Measurements from ENCODE around the gene DUSP15.
A peak's percentile ranks its signal among the peaks of the same experiment; 100 is the strongest.

Gene DUSP15

DNA sequence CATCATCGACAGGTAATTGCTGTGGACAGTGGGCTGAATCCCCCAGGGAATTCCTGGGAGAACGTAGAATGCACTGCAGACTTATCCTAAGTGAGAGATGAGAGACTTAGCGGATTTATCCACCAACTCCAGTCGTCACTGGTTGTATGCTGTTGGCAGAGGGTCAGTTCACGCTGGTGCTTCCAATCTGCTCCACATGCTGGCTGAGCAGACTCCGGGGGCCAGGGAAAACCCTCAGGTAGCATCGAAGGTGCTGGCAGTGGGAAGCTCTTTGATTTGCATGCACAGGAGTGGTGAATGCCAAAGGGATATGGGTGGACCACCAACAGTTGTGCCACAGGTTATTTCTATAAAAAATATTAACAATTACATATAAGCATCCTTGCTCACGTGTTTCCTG is 20.3 kb upstream of the DUSP15 start:
- Histone ChIP-seq H3K9me3 (replicated peaks in 1 of 2; ENCODE audit: control insufficient read depth in 2 of 2, insufficient read depth in 1 of 2, low read depth in 1 of 2, low read length in 2 of 2) (no peaks in the 10 kb centered on the region), H3K4ac (ENCODE audit: low read length) (no peak overlapping the region), H3K27ac (replicated peaks; ENCODE audit: low read length) (no peak overlapping the region), H3K4me2 (ENCODE audit: insufficient read depth, low read length, poor library complexity, severe bottlenecking) (no peak overlapping the region), H3K4me3 (ENCODE audit: low read length in 2 of 2) (no peak overlapping the region), H2BK15ac (ENCODE audit: low read length) (no peak overlapping the region), H2BK5ac (ENCODE audit: low read length) (no peak overlapping the region), H3K18ac (ENCODE audit: low read length) (no peak overlapping the region), H3K79me1 (ENCODE audit: low read depth, low read length) (no peaks in the 10 kb centered on the region), H4K91ac (ENCODE audit: low read depth, low read length, poor library complexity) (no peak overlapping the region), H2BK120ac (ENCODE audit: low read depth, low read length) (no peak overlapping the region), H2AFZ (ENCODE audit: low read length) (no peak overlapping the region), H3K14ac (ENCODE audit: low read length) (no peak overlapping the region), H3K27me3 (ENCODE audit: control insufficient read depth in 3 of 3, insufficient read depth in 3 of 3, low read depth in 1 of 3, low read length in 3 of 3) (peaks cover 0 to 3% (median 0%) of the 10 kb centered on the region in 3 experiments), H2AK5ac (ENCODE audit: low read depth, low read length) (no peak overlapping the region), H3K23ac (ENCODE audit: low read depth, low read length, poor library complexity) (no peak overlapping the region), H2BK12ac (ENCODE audit: low read length) (no peak overlapping the region), H3K4me1 (ENCODE audit: control insufficient read depth in 2 of 2, insufficient read depth in 1 of 2, low read depth in 1 of 2, low read length in 2 of 2) (no peaks in the 10 kb centered on the region), H4K8ac (ENCODE audit: low read depth, low read length) (peak overlapping the region; percentile 17), H3K9ac (ENCODE audit: low read depth, low read length, poor library complexity) (no peak overlapping the region), H3K36me3 (replicated peaks in 1 of 2; ENCODE audit: control insufficient read depth in 2 of 2, insufficient read depth in 2 of 2, low read length in 2 of 2) (no peaks in the 10 kb centered on the region)
- no peak for DNase-seq (ENCODE audit: low spot score)
- WGBS, 2 donors (ENCODE audit: extremely low coverage in 2 of 2, insufficient read length in 2 of 2, insufficient replicate concordance in 1 of 2): no CpG with 5 or more reads among the region's 8 CpGs

DNA sequence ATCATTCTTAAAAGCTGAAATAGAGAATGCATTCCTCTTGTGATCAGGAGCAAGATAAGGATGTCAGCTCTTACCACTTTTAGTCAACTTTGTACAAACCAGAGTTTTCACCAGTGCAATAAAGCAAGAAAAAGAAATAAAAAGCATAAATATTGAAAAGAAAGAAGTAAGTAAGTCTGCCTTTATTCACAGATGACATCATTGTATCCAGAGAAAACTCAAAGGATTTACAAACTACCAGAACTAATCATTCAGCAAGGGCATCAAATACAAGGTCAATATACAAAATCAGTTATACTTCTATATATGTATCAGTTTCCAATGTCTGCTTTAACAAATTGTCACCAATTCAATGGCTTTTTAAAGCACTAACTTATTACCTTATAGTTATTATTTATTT is 13.5 kb upstream of the DUSP15 start:
- Histone ChIP-seq H3K4me3 (ENCODE audit: low read length in 2 of 2) (no peak overlapping the region), H3K4me2 (ENCODE audit: insufficient read depth, low read length, poor library complexity, severe bottlenecking) (no peak overlapping the region), H3K27me3 (ENCODE audit: control insufficient read depth in 3 of 3, insufficient read depth in 3 of 3, low read depth in 1 of 3, low read length in 3 of 3) (no peaks in the 10 kb centered on the region), H4K91ac (ENCODE audit: low read depth, low read length, poor library complexity) (no peak overlapping the region), H2BK15ac (ENCODE audit: low read length) (no peak overlapping the region), H3K9ac (ENCODE audit: low read depth, low read length, poor library complexity) (no peak overlapping the region), H3K9me3 (replicated peaks in 1 of 2; ENCODE audit: control insufficient read depth in 2 of 2, insufficient read depth in 1 of 2, low read depth in 1 of 2, low read length in 2 of 2) (no peaks in the 10 kb centered on the region), H3K4me1 (ENCODE audit: control insufficient read depth in 2 of 2, insufficient read depth in 1 of 2, low read depth in 1 of 2, low read length in 2 of 2) (no peaks in the 10 kb centered on the region), H2BK12ac (ENCODE audit: low read length) (no peak overlapping the region), H2BK5ac (ENCODE audit: low read length) (no peak overlapping the region), H2AFZ (ENCODE audit: low read length) (no peak overlapping the region), H3K27ac (replicated peaks; ENCODE audit: low read length) (no peak overlapping the region), H3K36me3 (replicated peaks in 1 of 2; ENCODE audit: control insufficient read depth in 2 of 2, insufficient read depth in 2 of 2, low read length in 2 of 2) (no peaks in the 10 kb centered on the region), H2BK120ac (ENCODE audit: low read depth, low read length) (no peak overlapping the region), H4K8ac (ENCODE audit: low read depth, low read length) (no peak overlapping the region), H3K79me1 (ENCODE audit: low read depth, low read length) (no peaks in the 10 kb centered on the region), H3K14ac (ENCODE audit: low read length) (no peak overlapping the region), H3K23ac (ENCODE audit: low read depth, low read length, poor library complexity) (no peak overlapping the region), H2AK5ac (ENCODE audit: low read depth, low read length) (no peak overlapping the region), H3K18ac (ENCODE audit: low read length) (no peak overlapping the region), H3K4ac (ENCODE audit: low read length) (no peak overlapping the region)
- no peak for DNase-seq (ENCODE audit: low spot score)

DNA sequence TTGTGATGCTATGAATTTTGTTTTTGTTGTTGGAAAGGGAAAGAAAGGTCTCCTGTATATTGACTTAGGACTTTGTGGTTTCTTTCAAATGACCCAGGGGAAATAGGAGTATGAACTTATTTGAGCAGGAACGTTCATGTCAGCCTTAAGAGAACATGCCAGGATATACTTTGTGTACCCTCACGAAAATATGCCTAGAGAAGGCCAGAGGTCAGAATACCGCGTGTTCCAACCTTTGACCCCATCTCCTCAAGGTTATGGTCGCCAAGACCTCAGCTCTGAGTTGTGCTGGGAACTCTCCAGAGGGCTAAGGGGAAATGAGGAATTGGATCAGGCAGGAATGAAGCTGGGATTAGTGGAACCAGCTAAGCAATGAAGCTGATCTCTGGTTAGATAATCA is 11.6 kb upstream of the DUSP15 start:
- Histone ChIP-seq H2BK5ac (ENCODE audit: low read length) (no peak overlapping the region), H3K9me3 (replicated peaks in 1 of 2; ENCODE audit: control insufficient read depth in 2 of 2, insufficient read depth in 1 of 2, low read depth in 1 of 2, low read length in 2 of 2) (no peaks in the 10 kb centered on the region), H3K4ac (ENCODE audit: low read length) (no peak overlapping the region), H3K9ac (ENCODE audit: low read depth, low read length, poor library complexity) (no peak overlapping the region), H3K4me2 (ENCODE audit: insufficient read depth, low read length, poor library complexity, severe bottlenecking) (no peak overlapping the region), H3K27me3 (ENCODE audit: control insufficient read depth in 3 of 3, insufficient read depth in 3 of 3, low read depth in 1 of 3, low read length in 3 of 3) (no peaks in the 10 kb centered on the region), H3K79me1 (ENCODE audit: low read depth, low read length) (no peaks in the 10 kb centered on the region), H2AK5ac (ENCODE audit: low read depth, low read length) (no peak overlapping the region), H4K91ac (ENCODE audit: low read depth, low read length, poor library complexity) (no peak overlapping the region), H3K4me1 (ENCODE audit: control insufficient read depth in 2 of 2, insufficient read depth in 1 of 2, low read depth in 1 of 2, low read length in 2 of 2) (no peaks in the 10 kb centered on the region), H4K8ac (ENCODE audit: low read depth, low read length) (no peak overlapping the region), H2AFZ (ENCODE audit: low read length) (no peak overlapping the region), H3K4me3 (ENCODE audit: low read length in 2 of 2) (no peak overlapping the region), H3K18ac (ENCODE audit: low read length) (no peak overlapping the region), H2BK120ac (ENCODE audit: low read depth, low read length) (no peak overlapping the region), H3K27ac (replicated peaks; ENCODE audit: low read length) (no peak overlapping the region), H3K14ac (ENCODE audit: low read length) (no peak overlapping the region), H3K36me3 (replicated peaks in 1 of 2; ENCODE audit: control insufficient read depth in 2 of 2, insufficient read depth in 2 of 2, low read length in 2 of 2) (peaks cover 0 to 3% of the 10 kb centered on the region in 2 donors), H2BK12ac (ENCODE audit: low read length) (no peak overlapping the region), H3K23ac (ENCODE audit: low read depth, low read length, poor library complexity) (no peak overlapping the region), H2BK15ac (ENCODE audit: low read length) (no peak overlapping the region)
- no peak for DNase-seq (ENCODE audit: low spot score)
- WGBS, 2 donors (ENCODE audit: extremely low coverage in 2 of 2, insufficient read length in 2 of 2, insufficient replicate concordance in 1 of 2): no CpG with 5 or more reads among the region's 5 CpGs

DNA sequence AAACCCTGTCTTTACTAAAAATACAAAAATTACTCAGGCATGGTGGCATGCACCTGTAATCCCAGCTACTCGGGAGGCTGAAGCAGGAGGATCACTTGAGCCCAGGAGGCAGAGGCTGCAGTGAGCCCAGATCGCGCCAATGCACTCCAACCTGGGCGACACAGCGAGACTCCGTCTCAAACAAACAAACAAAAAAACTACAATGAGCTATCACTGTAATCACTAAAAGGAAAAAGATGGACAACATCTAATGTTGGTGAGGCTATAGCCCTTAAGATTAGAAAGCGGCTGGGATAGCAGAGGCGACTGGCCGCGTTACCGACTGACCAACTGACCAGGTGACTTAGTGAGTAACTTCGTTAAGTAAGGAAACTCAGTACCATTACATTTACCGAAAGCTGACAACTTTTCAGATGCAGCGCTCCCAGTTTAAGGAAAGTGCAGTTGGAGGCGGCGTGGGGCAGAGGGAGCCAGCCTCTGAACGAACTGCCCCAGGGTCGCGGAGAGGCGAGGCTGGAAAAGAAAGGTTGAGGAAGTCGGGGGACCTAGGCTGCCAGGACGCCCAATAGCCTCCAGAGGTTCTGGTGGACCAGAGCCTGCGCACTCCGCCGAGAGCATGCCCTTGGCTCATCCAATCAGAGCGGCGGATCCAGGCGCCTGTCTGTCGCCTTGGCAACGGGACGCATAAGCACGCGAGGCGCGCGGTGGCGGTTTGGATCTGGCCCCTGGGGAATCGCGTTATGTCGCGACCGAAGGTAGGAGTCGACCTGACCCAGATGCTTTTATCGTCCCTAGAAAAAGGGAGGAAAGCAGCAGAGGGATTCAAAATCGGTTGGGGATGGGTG is 9.0 kb upstream of the DUSP15 start:
- Histone ChIP-seq H3K27ac (replicated peaks; ENCODE audit: low read length) (no peak overlapping the region), H3K36me3 (replicated peaks in 1 of 2; ENCODE audit: control insufficient read depth in 2 of 2, insufficient read depth in 2 of 2, low read length in 2 of 2) (peaks cover 0 to 17% of the 10 kb centered on the region in 2 donors), H2BK12ac (ENCODE audit: low read length) (no peak overlapping the region), H2BK15ac (ENCODE audit: low read length) (no peak overlapping the region), H2AFZ (ENCODE audit: low read length) (peak overlapping the region; percentile 95), H2BK5ac (ENCODE audit: low read length) (no peak overlapping the region), H3K4ac (ENCODE audit: low read length) (no peak overlapping the region), H3K18ac (ENCODE audit: low read length) (peak overlapping the region; percentile 12), H3K79me1 (ENCODE audit: low read depth, low read length) (no peaks in the 10 kb centered on the region), H3K4me3 (ENCODE audit: low read length in 2 of 2) (peak overlapping the region; percentile 67 to 79), H3K9ac (ENCODE audit: low read depth, low read length, poor library complexity) (peak overlapping the region; percentile 85), H4K8ac (ENCODE audit: low read depth, low read length) (no peak overlapping the region), H3K4me1 (ENCODE audit: control insufficient read depth in 2 of 2, insufficient read depth in 1 of 2, low read depth in 1 of 2, low read length in 2 of 2) (no peaks in the 10 kb centered on the region), H4K91ac (ENCODE audit: low read depth, low read length, poor library complexity) (no peak overlapping the region), H2AK5ac (ENCODE audit: low read depth, low read length) (no peak overlapping the region), H2BK120ac (ENCODE audit: low read depth, low read length) (no peak overlapping the region), H3K9me3 (replicated peaks in 1 of 2; ENCODE audit: control insufficient read depth in 2 of 2, insufficient read depth in 1 of 2, low read depth in 1 of 2, low read length in 2 of 2) (no peaks in the 10 kb centered on the region), H3K27me3 (ENCODE audit: control insufficient read depth in 3 of 3, insufficient read depth in 3 of 3, low read depth in 1 of 3, low read length in 3 of 3) (no peaks in the 10 kb centered on the region), H3K4me2 (ENCODE audit: insufficient read depth, low read length, poor library complexity, severe bottlenecking) (peak overlapping the region; percentile 89), H3K14ac (ENCODE audit: low read length) (no peak overlapping the region), H3K23ac (ENCODE audit: low read depth, low read length, poor library complexity) (peak overlapping the region; percentile 46)
- DNase-seq (ENCODE audit: low spot score): peak; percentile 92
- no CpG with 5 or more reads among the region's 45 CpGs for WGBS, 2 donors (ENCODE audit: extremely low coverage in 2 of 2, insufficient read length in 2 of 2, insufficient replicate concordance in 1 of 2)
